Muscle layer of duodenum (tissue), 2 donors: ENCODE measurements around the gene DEFB119.
"Not testable (repeated sequence)": the region's sequence is repeated elsewhere in the genome, so short reads cannot be mapped to it uniquely, and the experiment has no call there.

Experiments
- H3K27ac ChIP-seq: one replicate; pipeline ENCODE4 v1.7.0; 2013; ENCODE audit warnings: mild to moderate bottlenecking, low read length
- H3K27me3 ChIP-seq: one replicate; pipeline ENCODE4 v1.7.0; 2013; ENCODE audit warnings: low read depth, mild to moderate bottlenecking, control low read depth, low read length
- H3K36me3 ChIP-seq, 2 donors: one replicate each; pipeline ENCODE4 v1.7.0; 2013; ENCODE audit warnings: low read length in 2 of 2, control low read depth in 1 of 2, mild to moderate bottlenecking in 1 of 2; ENCODE audit not compliant: insufficient read depth in 2 of 2, control insufficient read depth in 1 of 2
- H3K4me1 ChIP-seq, 2 donors: one replicate each; pipeline ENCODE4 v1.7.0; 2013; ENCODE audit warnings: low read length in 2 of 2, mild to moderate bottlenecking in 2 of 2, control low read depth in 1 of 2, moderate library complexity in 1 of 2; ENCODE audit not compliant: insufficient read depth in 2 of 2, control insufficient read depth in 1 of 2
- H3K4me3 ChIP-seq, 2 donors: one replicate each; pipeline ENCODE4 v1.7.0; 2013; ENCODE audit warnings: low read length in 2 of 2, low read depth in 1 of 2, mild to moderate bottlenecking in 1 of 2
- H3K9me3 ChIP-seq, 2 donors: one replicate each; pipeline ENCODE4 v1.7.0; 2013; ENCODE audit warnings: low read length in 2 of 2, control low read depth in 1 of 2, mild to moderate bottlenecking in 1 of 2; ENCODE audit not compliant: control insufficient read depth in 1 of 2
- donor health status: healthy.

DEFB119 gene

GRCh38 chr20:31390490-31390889 lies at the start of gene DEFB119:
TSS of gene DEFB119 (minus strand) at chr20:31390590. CDS start at chr20:31390483, 107 bp downstream.
- Histone ChIP-seq H3K36me3 (no peaks in the 10 kb centered on the region), H3K4me1 (no peaks in the 10 kb centered on the region), H3K9me3 (no peaks in the 10 kb centered on the region), H3K27me3 (no peaks in the 10 kb centered on the region), H3K27ac (no peak within 1 kb of the TSS), H3K4me3 (no peak within 1 kb of the TSS)

- Histone ChIP-seq H3K9me3 (peaks cover 0 to 4% of the 10 kb centered on the region in 2 donors), H3K27ac (no peak overlapping the region), H3K27me3 (no peaks in the 10 kb centered on the region), H3K36me3 (no peaks in the 10 kb centered on the region), H3K4me1 (no peaks in the 10 kb centered on the region), H3K4me3 (no peak overlapping the region)
These were observed 40.3 kb upstream of the DEFB119 start for GRCh38 chr20:31430568-31431115.

- not testable (repeated sequence) for H3K27me3 ChIP-seq, H3K4me3 ChIP-seq, H3K9me3 ChIP-seq, H3K36me3 ChIP-seq, H3K4me1 ChIP-seq, H3K27ac ChIP-seq
These were observed 37.2 kb upstream of the DEFB119 start for GRCh38 chr20:31427576-31427975.

GRCh38 chr20:31426891-31427551 lies 36.6 kb upstream of the DEFB119 start:
- H3K4me1 ChIP-seq, H3K4me3 ChIP-seq, H3K27ac ChIP-seq, H3K9me3 ChIP-seq, H3K36me3 ChIP-seq, H3K27me3 ChIP-seq: not testable (repeated sequence)

- H3K4me3 ChIP-seq: no peak overlapping the region
- peaks cover 0 to 4% of the 10 kb centered on the region in 2 donors for H3K9me3 ChIP-seq
- H3K27me3 ChIP-seq: no peaks in the 10 kb centered on the region
- no peak overlapping the region for H3K27ac ChIP-seq
- no peaks in the 10 kb centered on the region for H3K36me3 ChIP-seq
- H3K4me1 ChIP-seq: no peaks in the 10 kb centered on the region
These were observed 35.4 kb upstream of the DEFB119 start for GRCh38 chr20:31425797-31426196.

- Histone ChIP-seq H3K27ac (no peak overlapping the region), H3K36me3 (no peaks in the 10 kb centered on the region)
These were observed 27.9 kb upstream of the DEFB119 start for GRCh38 chr20:31418307-31418706.

GRCh38 chr20:31415653-31416052 lies 25.3 kb upstream of the DEFB119 start:
- H3K27ac ChIP-seq: no peak overlapping the region
- peaks cover 0 to 2% of the 10 kb centered on the region in 2 donors for H3K9me3 ChIP-seq
- no peaks in the 10 kb centered on the region for H3K36me3 ChIP-seq
- H3K27me3 ChIP-seq: no peaks in the 10 kb centered on the region
- H3K4me1 ChIP-seq: no peaks in the 10 kb centered on the region
- no peak overlapping the region for H3K4me3 ChIP-seq

More at GRCh38 chr20:31418307-31418706, 27.9 kb upstream of the DEFB119 start:
- no peaks in the 10 kb centered on the region for H3K27me3 ChIP-seq
- H3K9me3 ChIP-seq: peaks cover 0 to 2% of the 10 kb centered on the region in 2 donors
- no peak overlapping the region for H3K4me3 ChIP-seq
- H3K4me1 ChIP-seq: no peaks in the 10 kb centered on the region

GRCh38 chr20:31414381-31414780 lies 24.0 kb upstream of the DEFB119 start:
- no peaks in the 10 kb centered on the region for H3K4me1 ChIP-seq

GRCh38 chr20:31410011-31410410 lies 19.6 kb upstream of the DEFB119 start:
- Histone ChIP-seq H3K27me3 (no peaks in the 10 kb centered on the region), H3K27ac (no peak overlapping the region), H3K36me3 (no peaks in the 10 kb centered on the region), H3K9me3 (no peaks in the 10 kb centered on the region), H3K4me3 (no peak overlapping the region), H3K4me1 (no peaks in the 10 kb centered on the region)

More at GRCh38 chr20:31414381-31414780, 24.0 kb upstream of the DEFB119 start:
- Histone ChIP-seq H3K36me3 (no peaks in the 10 kb centered on the region), H3K4me3 (no peak overlapping the region), H3K9me3 (no peaks in the 10 kb centered on the region), H3K27me3 (no peaks in the 10 kb centered on the region), H3K27ac (no peak overlapping the region)

GRCh38 chr20:31406115-31406514 lies 15.7 kb upstream of the DEFB119 start, which contains the start of gene DEFB121:
TSS of gene DEFB121 (minus strand) at chr20:31406215. CDS start at chr20:31406152, 63 bp downstream.
- H3K4me1 ChIP-seq: no peaks in the 10 kb centered on the region
- H3K27ac ChIP-seq: no peak within 1 kb of the TSS
- H3K9me3 ChIP-seq: no peaks in the 10 kb centered on the region
- H3K27me3 ChIP-seq: no peaks in the 10 kb centered on the region
- H3K4me3 ChIP-seq: no peak within 1 kb of the TSS
- H3K36me3 ChIP-seq: no peaks in the 10 kb centered on the region

- H3K9me3 ChIP-seq: no peaks in the 10 kb centered on the region
These were observed 13.5 kb upstream of the DEFB119 start for GRCh38 chr20:31403886-31404285.

GRCh38 chr20:31394900-31395299 lies 4.5 kb upstream of the DEFB119 start:
- Histone ChIP-seq H3K4me1 (no peaks in the 10 kb centered on the region), H3K4me3 (no peak overlapping the region), H3K9me3 (no peaks in the 10 kb centered on the region), H3K27ac (no peak overlapping the region), H3K27me3 (no peaks in the 10 kb centered on the region), H3K36me3 (no peaks in the 10 kb centered on the region)

More at GRCh38 chr20:31403886-31404285, 13.5 kb upstream of the DEFB119 start:
- Histone ChIP-seq H3K36me3 (no peaks in the 10 kb centered on the region), H3K27ac (no peak overlapping the region), H3K4me1 (no peaks in the 10 kb centered on the region), H3K27me3 (no peaks in the 10 kb centered on the region), H3K4me3 (no peak overlapping the region)
